ENCODE results near the gene RAP2C.
"Not testable (repeated sequence)": the region's sequence is repeated elsewhere in the genome, so short reads cannot be mapped to it uniquely, and the experiment has no call there.

Gene RAP2C

GRCh38 chrX:132200976-132201375 is 18.3 kb downstream of the RAP2C start:
- DNase-seq (ENCODE audit: low read depth in 3 of 3), result no peak

DNA sequence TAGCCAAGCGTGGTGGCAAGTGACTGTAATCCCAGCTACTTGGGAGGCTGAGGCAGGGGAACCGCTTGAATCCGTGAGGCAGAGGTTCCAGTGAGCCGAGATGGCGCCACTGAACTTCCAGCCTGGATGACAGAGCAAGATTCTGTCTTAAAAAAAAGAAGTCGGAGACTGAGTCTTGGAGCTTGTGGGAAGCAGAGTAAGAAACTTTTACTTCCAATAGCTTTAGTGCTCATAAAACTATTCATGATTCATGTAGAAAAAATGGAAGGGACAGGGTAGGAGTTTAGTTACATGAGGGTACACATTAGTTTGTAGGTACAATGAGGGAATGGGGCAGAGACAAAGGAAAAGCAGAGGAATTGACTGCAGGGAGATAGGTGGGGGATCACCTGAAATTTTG is 19.3 kb downstream of the RAP2C start:
- no peak for DNase-seq (ENCODE audit: low read depth in 3 of 3)

DNA sequence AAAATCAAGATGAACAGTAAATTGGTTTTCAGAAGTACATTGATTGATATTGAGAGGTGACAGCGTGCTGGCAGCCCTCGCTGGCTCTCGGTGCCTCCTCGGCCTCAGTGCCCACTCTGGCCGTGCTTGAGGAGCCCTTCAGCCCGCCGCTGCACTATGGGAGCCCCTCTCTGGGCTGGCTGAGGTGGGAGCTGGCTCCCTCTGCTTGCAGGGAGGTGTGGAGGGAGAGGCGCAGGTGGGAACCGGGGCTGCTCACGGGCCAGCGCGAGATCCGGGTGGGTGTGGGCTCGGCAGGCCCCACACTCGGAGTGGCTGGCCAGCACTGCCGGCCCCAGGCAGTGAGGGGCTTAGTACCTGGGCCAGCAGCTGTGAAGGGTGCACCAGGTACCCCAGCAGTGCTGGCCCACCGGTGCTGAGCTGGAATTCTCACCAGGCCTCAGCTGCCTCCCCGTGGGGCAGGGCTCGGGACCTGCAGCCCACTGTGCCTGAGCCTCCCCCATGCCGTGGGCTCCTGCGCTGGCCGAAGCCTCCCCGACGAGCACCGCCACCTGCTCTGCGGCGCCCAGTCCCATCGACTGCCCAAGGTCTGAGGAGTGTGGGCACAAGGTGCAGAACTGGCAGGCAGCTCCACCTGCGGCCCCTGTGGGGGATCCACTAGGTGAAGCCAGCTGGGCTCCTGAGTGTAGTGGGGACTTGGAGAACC is 25.2 kb downstream of the RAP2C start:
- no peak for DNase-seq (ENCODE audit: low read depth in 3 of 3)

DNA sequence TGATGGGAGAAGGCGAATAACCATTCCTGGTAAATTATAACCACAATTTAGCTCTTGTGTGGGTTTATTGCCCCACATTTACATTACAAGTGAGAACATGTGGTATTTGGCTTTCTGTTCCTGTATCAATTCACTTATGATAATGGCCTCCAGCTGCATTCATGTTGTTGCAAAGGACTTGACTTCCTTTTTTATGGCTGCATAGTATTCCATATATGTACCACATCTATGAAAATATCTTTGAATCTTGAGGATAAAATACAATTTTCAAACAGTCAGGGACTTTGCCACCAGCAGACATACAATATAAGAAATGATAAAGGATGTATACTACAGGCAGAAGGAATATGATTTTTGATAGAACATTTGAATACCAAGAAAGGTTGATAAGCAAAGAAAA is 27.3 kb downstream of the RAP2C start:
- DNase-seq (ENCODE audit: low read depth in 3 of 3), result no peak

DNA sequence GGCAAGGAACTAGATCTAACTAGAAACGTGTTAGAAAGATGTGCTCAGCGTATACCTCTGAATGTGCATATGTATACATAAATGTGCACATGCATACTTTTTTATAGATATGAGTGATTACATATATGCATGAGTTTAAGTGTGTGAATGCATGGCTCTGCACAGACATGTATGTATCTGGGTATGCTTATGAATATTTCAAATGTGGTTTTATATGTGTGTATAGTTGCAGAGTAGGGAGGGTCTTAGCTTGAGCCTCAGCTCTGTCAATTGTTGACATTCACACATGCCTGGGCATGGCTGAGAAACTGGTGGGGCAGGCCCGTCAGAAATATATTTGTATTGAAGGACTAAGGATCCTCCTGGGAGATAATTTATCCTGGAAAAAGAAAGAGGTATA is 31.1 kb downstream of the RAP2C start:
- no peak for DNase-seq (ENCODE audit: low read depth in 3 of 3)

- no peak for DNase-seq (ENCODE audit: low read depth in 3 of 3)
Measured at GRCh38 chrX:132187451-132187850, 31.8 kb downstream of the RAP2C start.

DNA sequence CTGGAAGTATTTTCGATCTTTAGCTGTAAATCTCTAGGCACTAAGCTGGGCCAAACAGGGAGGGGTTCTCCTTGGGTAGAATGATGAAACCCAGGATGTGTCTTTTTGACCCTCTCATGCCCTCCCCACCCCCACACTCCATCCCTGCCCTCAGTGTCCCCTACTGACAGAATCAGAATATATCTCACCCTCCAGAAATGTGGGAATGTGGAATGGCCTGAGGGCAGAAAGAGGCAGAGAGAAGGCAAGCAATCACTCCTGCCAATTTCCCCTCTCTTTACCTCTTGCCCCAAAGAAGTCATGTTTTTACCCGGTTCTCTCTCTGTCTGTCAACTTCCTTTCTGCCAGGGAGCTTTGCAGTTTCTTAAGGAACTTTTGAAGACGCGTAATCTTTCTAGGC is 34.4 kb downstream of the RAP2C start:
- no peak for DNase-seq (ENCODE audit: low read depth in 3 of 3)

GRCh38 chrX:132181364-132181763 is 37.9 kb downstream of the RAP2C start:
- no peak for DNase-seq (ENCODE audit: low read depth in 3 of 3)

GRCh38 chrX:132180929-132181328 is 38.3 kb downstream of the RAP2C start:
- DNase-seq (ENCODE audit: low read depth in 3 of 3), result no peak

DNA sequence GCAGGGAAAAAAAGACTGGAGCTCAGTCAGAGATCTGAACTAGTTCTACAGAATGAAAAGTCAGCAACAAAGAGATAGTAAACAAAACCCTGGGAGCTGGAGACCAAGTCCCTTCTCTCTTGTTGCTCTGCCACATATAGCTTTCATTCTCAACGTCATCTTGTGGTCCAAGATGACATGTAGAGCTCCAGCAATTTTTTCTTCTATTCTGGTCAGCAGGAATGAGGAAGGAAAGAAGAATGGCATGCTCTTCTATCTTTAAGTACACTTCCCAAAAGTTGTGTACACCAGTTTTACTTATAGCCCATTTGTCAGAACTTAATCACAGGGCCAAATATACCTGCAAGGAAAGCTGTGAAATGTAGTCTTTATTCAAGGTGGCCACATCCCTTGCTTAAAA is 45.6 kb downstream of the RAP2C start:
- no peak for DNase-seq (ENCODE audit: low read depth in 3 of 3)

GRCh38 chrX:132171881-132172280 is 47.4 kb downstream of the RAP2C start:
- DNase-seq (ENCODE audit: low read depth in 3 of 3), result no peak

DNA sequence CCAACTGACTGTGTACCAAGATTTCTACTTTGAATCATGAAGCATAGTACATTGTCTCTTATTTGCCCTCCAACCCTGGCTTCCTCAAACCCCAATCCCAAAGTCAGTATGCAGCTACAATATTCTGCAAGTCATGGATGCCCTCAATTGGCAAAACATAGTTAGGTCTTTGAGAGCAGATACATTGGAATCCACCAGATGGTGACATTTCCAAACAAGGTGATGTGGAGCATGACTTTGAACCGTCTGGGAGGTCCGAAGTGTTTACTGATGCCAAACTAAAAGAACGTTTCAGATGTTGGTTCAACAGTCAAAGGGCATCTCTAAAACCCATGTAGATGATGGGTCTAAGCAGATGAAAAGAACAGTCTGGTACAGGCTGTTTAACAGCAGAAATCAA is 47.8 kb downstream of the RAP2C start:
- DNase-seq (ENCODE audit: low read depth in 3 of 3), result no peak

DNA sequence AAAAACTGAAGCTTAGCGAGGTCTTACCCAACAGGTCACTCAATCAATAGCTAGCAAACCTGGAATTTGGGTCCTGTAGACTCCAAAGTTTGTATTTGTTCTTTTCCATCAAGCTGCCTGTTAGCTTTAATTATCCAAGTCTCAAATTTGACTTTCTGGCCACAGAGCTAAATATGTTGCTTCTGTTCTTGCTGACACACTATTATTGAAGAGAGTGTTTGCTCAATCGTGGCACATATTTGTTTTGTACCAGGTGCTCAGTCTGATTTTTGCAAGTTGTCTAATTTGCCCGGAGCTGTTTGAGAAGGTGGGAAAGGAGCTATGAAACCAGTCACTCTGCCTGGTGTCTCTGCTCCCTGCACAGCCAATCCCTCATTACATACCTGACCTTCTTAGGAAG is 49.7 kb downstream of the RAP2C start:
- DNase-seq (ENCODE audit: low read depth in 3 of 3), result no peak

DNA sequence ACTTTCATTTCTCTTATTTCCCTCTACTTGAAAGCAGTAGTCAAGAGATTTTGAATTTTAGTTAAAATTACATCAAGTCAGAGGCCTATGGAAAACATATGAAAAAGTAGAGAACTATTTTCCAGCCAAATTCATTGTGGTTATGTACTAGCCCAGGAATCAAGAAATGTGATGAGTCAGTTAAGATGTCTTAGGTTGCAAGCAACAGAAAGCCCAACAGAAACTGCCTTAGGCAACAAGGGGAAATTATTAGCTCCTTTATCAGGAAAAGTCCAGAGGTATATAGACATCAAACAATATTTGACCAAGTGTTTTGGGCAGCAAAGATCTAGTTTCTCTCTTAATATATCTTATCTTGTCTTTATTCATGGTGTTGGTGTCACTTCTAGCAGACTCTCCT is 53.6 kb downstream of the RAP2C start:
- DNase-seq (ENCODE audit: low read depth in 3 of 3), result no peak

DNA sequence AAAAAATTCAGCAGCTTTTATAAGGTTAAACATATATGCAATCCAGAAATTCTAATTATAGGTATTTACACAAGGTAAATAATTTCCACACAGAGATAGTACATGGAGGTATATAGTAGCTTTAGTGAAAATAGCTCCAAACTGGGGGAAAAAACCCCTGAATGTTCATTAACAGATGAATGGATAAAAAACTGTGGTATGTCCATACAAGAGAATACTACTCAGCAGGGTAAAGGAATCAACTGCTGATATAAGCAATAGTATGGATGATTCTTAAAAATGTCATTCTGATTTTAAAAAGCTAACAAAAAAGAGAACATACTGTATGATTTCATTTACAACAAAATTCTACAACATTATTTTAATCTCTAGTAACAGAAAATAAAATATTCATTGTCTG is 54.2 kb downstream of the RAP2C start:
- DNase-seq (ENCODE audit: low read depth in 3 of 3), result no peak

- not testable (repeated sequence) for DNase-seq (ENCODE audit: low read depth in 3 of 3)
Measured at GRCh38 chrX:132163094-132163493, 56.2 kb downstream of the RAP2C start.

- DNase-seq (ENCODE audit: low read depth in 3 of 3), result no peak
Measured at GRCh38 chrX:132153166-132153565, 66.1 kb downstream of the RAP2C start.
